GM10266 (cell line): Measurements from ENCODE around the gene PIP5K1A.
"Not testable (repeated sequence)": the region's sequence is repeated elsewhere in the genome, so short reads cannot be mapped to it uniquely, and the experiment has no call there.

Experiments
- DNase-seq: peaks from one replicate; pipeline ENCODE4 v3.0.0; 2012; ENCODE audit errors: extremely low spot score
- CTCF ChIP-seq: IDR thresholded peaks from 2 replicates; pipeline ENCODE4 v1.5.1; 2012; ENCODE audit warnings: mild to moderate bottlenecking, low read depth; ENCODE audit not compliant: control insufficient read depth, insufficient read depth; ENCODE audit errors: missing control alignments

Gene PIP5K1A

GRCh38 chr1:151175041-151175741 lies 23.2 kb upstream of the PIP5K1A start:
- no peak for DNase-seq
- no peak for TF ChIP-seq CTCF

GRCh38 chr1:151175863-151176262 lies 22.5 kb upstream of the PIP5K1A start, which contains the start of gene TMOD4:
TSS of gene TMOD4 (minus strand) at chr1:151175981. CDS start at chr1:151174875, 1,106 bp downstream.
- no peak for DNase-seq
- TF ChIP-seq CTCF, result peak; percentile 31

GRCh38 chr1:151176514-151177045 lies 21.8 kb upstream of the PIP5K1A start:
- no peak for TF ChIP-seq CTCF
- DNase-seq, result no peak

- TF ChIP-seq CTCF, result no peak
- no peak for DNase-seq
Measured at GRCh38 chr1:151184211-151184610, 14.1 kb upstream of the PIP5K1A start.

- TF ChIP-seq CTCF, result no peak
- no peak for DNase-seq
Measured at GRCh38 chr1:151187205-151187604, 11.1 kb upstream of the PIP5K1A start.

- DNase-seq, result not testable (repeated sequence)
Measured at GRCh38 chr1:151188667-151189066, 9.7 kb upstream of the PIP5K1A start.

GRCh38 chr1:151189637-151190445 lies 8.5 kb upstream of the PIP5K1A start, which contains the start of gene VPS72:
TSS of gene VPS72 (minus strand) at chr1:151190197. CDS start at chr1:151190121, 76 bp downstream.
- TF ChIP-seq CTCF, result no peak
- DNase-seq, result peak; percentile 87
